EL (cell line): ENCODE data around the gene SDHA.
"Not testable (repeated sequence)": the region's sequence is repeated elsewhere in the genome, so short reads cannot be mapped to it uniquely, and the experiment has no call there.

Source experiments
- DNase-seq: peaks from one replicate; pipeline ENCODE4 v3.0.0-alpha.2; 2016

The SDHA gene

DNA sequence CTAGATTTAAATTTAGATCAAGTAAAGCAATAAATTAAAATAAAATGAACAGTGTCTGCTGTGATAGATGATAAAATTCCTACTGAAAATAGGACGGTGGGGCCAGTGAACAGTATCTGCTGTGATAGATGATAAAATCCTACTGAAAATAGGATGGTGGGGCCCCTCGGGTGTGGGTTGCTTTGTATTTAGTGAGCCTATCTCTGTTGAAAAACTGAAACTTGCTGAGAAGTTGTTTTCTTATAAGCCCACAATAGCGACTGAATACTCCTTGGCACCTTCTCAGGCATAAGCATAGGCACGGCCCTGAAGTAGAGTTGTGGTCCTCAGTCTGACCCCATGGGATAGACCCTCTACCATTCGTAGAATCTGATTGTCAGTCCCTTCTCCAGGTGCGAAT lies 5.7 kb downstream of the SDHA start:
- DNase-seq, result no peak

DNA sequence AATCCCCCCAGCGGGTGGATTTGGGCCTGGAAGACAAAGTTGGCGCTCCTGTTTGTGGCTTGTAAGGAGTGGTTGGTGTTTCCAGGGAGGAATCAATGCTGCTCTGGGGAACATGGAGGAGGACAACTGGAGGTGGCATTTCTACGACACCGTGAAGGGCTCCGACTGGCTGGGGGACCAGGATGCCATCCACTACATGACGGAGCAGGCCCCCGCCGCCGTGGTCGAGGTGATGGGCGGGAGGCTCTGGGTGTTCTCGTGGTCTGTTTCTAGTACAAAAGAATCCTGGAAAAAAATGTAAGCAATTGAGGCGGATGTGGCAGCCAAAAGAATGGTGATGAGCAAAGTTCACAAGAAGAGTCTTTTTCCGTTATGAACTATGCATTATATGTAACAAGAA lies 7.2 kb downstream of the SDHA start:
- DNase-seq, result no peak

DNA sequence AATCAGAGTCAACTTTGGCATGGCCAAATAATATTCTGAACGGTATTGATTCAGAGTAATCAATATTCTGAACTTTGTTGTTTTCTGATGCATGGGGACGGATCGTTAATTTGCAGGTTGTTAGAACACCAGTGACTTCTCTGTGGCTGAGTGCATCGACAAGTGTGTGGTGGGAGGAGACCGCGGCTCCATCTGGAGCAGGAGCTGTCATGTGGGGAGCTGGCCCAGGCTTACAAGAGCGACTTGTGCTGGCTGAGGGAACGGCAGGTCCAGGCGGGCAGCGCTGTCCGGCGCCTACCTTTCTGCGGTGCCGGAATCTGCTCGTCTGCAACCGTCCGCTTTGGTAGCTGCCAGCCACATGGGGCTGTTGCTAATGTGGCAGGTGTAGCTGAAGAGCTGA lies 9.3 kb downstream of the SDHA start:
- not testable (repeated sequence) for DNase-seq

DNA sequence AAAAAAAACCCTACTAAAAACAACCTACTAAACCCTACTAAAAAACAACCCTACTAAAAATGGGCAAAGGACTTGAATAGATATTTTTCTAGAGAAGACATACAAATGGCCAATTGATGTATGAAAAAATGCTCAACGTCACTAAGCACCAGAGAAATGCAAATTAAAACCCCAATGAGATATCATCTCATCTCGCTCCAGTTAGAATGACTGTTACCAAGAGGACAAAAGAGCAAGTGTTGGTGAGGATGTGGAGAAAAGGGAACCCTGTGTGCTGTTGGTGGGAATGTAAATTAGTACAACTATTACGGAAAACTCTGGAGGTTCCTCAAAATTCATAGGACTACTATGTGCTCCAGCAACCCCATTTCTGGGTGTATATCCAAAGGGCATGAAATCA lies 10.8 kb downstream of the SDHA start:
- DNase-seq, result no peak

DNA sequence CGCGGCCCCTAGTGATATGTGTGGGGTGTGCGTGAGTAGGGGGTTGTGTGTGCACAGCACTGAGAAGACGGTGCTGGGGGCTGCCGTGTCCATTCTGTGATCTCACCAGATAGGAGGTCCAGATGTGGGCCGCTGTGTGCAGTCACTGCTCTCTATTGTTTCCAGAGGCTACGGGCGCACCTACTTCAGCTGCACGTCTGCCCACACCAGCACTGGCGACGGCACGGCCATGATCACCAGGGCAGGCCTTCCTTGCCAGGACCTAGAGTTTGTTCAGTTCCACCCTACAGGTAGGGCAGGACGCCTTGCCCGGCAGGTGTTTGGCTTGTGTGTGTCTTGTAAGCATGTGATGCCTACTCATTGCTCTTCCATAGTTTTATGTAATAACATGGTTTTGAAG lies 12.6 kb downstream of the SDHA start:
- no peak for DNase-seq

DNA sequence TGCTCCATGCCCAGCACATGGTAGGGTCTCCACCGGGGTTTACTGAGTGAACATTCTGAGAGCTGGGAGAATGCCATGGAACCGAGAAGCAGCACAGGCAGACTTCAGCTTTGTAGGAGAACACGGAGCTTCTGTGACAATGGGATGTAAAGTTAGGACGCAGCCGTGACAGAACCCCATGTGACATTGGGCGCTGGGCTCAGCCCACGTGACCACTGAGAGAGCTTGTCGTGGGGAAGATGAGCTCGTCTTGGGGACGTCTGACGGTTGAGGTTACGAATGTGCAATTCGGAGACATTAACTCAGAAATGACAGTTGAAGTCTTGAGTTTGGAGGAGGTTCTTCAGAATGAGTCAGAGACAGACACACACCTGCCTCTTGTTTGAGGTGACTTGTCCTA lies 13.5 kb downstream of the SDHA start:
- DNase-seq, result no peak

DNA sequence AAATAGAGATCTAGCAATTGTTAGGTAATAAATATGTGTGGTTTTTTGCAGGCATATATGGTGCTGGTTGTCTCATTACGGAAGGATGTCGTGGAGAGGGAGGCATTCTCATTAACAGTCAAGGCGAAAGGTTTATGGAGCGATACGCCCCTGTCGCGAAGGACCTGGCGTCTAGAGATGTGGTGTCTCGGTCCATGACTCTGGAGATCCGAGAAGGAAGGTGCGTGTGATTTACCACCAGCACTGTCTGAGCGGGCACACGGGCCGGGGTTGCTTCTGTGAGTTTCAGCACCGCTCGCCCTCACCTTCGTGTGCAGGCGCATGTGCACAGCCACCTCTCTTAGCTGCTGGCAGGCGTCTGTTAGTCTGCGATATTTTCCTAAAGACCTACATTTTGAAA lies 15.3 kb downstream of the SDHA start:
- DNase-seq, result not testable (repeated sequence)

DNA sequence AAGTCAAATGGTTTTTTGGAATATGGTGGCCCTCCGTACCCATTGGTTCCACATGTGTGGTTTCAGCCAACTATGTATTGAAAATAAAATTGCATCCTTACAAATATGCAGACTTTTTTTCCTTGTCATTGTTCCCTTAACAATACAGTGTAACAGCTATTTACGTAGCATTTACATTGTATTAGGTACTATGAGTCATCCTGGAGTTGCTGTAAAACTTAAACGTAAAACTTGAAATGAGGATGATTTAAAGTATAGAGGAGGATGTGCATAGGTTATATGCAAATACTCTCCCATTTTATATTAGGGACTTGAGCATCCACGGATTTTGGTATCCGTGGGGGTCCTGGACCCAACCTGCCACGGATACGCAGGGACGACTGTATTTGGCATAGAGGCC lies 16.3 kb downstream of the SDHA start:
- no peak for DNase-seq

DNA sequence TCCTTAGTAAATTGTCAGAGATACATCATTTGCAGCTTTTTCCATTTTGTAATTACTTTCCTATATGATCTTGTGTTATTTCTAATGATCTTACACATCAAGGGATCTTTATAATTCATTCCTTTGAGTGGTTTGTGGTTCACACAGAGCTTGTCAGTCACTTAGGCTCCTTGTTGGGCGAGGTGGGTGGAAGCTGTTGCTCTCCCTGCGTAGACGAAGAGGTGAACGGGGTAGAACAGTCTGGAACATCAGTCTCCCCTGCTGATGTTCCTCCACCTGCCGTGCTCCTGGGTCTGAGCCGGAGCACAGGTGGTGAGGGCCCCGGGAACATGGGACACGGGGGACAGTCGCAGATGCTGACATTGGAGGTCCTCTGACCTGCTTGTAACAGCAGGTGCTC lies 17.4 kb downstream of the SDHA start:
- DNase-seq, result not testable (repeated sequence)

DNA sequence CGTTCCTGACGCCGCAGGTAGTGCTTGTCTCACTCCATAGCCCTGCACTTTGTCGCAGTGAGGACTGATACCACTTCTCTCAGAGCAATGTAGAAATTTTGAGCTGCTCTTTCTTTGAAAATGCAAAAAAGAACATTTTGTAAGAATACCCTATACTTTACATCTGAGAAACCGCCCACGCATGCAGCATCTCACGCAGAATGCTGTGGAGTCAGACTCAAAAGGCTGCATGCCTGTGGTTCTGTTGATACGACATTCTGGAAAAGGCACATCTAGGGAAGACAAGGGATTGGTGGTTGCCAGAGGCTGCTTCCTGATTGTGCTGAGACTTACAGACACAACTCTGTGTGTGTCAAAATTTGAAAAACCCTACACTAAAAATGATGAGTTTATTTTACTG lies 19.8 kb downstream of the SDHA start:
- DNase-seq, result not testable (repeated sequence)

DNA sequence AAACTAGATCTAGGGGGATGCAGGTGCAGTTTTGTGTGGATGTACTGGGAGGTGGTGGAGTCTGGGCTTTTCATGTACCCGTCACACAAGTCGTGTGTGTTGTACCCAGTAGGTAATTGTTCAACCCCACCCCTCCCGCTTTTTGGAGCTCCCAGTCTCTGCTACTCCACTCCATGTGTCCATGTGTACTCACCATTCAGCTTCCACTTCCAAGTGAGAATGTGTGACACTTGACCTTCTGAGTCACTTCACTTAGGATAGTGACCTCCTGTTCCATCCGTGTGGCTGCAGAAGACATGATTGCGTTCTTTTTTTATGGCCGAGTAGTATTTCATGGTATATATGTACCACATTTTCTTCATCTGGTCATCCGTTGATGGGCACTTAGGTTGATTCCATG lies 22.4 kb downstream of the SDHA start:
- DNase-seq, result not testable (repeated sequence)

DNA sequence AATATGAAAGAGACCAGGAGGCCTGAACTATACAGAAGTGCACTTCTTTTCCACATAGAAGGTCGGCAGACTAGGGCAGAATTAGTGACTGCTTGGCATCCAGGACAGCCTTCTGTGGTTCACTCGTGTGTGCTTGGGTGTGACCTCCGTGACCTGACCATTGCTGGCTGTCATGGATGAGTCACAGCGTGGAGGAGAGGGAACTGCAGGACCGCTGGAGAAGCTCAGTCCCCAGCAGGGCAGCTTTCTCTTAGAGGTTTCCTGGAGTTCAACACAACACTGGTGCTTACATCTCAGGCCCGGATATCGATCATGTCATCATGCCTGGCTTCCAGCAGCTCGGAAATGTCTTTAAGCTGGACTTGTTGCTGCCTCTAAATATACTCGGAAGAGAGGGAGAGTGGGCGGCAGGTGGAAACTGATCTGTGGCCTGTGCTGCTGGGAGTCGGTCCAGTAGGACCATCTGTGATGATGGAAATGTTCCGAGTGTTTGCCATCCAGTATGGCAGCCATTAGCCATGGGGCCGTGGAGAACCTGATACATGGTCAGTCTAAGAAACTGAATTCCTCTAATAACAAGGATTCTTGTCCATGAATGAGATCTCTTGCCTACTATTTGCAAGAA lies 23.0 kb downstream of the SDHA start:
- peak; percentile 59 for DNase-seq

DNA sequence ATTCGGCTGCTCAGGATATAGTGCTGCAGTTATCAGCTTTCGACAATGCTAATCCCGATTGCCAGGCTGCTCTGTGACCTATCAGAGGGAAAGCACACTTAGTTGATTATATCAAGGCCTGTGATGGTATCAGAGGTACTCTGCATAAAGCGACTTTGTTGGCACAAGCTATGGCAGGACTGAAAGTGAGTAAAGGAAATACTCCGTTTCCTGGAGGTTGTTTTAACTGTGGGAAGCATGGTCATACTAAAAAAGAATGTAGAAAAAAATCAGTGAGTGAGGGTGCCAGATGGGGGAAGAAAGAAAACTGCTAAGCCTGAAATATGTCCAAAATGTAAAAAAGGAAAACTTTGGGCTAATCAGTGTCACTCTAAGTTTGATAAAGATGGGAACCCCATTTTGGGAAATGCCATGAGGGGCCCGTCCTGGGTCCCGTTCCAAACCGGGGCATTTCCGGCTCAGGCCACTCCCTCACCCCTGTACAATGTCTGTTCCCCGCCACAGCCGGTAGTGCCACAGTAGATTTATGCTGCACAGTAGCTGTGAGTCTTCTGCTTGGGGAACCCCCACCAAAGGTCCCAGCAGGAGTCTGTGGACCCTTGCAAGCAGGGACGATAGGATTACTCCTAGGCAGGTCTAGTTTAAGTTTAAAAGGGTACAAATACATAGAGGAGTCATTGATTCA lies 25.7 kb downstream of the SDHA start:
- not testable (repeated sequence) for DNase-seq

DNA sequence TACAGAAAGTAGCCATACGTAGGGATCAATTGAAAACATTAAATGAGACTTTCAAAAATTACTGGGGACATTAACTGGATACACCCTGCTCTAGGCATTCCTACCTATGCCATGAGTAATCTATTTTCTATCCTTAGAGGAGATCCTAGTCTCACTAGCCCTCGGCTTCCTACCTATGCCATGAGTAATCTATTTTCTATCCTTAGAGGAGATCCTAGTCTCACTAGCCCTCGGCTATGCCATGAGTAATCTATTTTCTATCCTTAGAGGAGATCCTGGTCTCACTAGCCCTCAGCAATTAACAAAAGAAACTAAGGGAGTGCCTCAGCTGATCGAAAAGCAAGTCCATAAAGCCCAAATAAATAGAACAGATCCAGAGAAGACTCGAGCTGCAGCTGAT lies 27.6 kb downstream of the SDHA start:
- not testable (repeated sequence) for DNase-seq

DNA sequence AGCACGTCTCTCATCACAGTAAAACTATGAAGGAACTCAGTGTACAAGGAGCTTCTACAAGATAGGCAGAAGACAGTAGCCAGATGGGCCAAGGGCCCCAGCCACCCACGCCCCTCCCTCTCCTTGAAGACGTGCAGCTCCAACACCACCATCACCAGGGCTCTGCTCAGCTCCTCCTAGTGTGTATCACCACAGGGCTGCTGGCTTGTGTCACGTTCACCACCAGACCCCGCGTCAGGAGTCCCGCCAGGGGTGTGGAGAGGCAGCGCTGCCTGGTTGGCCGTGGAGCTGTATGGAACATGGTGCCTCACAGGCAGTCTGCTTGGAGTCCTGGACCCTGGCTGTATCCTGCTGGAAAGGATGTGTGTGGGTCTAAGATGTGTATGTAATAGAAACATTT lies 32.3 kb downstream of the SDHA start:
- DNase-seq, result not testable (repeated sequence)

DNA sequence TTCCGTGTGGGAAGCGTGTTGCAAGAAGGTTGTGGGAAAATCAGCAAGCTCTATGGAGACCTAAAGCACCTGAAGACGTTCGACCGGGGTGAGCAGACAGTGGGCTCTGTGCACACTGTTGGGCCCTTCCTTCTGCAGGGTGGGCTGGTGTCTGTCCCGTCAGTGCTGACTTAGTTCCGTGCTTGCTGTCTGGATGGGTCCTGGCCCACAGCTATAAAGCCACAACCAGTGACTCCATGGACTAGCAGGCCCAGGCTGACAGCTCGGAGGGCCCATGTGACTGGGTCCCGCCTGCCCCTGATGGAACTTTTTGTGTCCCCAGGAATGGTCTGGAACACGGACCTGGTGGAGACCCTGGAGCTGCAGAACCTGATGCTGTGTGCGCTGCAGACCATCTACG lies 32.9 kb downstream of the SDHA start:
- not testable (repeated sequence) for DNase-seq

DNA sequence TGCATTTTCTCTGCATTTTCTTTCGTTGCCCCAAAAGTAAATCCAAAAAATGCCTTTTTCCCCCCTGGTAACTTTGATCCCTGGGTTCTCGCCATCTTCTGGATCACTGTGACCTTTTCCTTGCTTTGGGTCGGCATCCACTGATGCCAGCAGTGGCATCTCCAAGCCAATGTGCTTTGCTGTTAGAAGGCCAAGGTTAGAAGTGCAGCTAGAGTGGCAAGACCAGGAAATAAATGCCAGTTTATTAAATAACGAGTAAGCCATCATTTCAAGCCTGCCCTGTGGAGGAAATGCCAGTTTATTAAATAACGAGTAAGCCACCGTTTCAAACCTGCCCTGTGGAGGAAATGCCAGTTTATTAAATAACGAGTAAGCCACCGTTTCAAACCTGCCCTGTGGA lies 33.4 kb downstream of the SDHA start:
- DNase-seq, result not testable (repeated sequence)

DNA sequence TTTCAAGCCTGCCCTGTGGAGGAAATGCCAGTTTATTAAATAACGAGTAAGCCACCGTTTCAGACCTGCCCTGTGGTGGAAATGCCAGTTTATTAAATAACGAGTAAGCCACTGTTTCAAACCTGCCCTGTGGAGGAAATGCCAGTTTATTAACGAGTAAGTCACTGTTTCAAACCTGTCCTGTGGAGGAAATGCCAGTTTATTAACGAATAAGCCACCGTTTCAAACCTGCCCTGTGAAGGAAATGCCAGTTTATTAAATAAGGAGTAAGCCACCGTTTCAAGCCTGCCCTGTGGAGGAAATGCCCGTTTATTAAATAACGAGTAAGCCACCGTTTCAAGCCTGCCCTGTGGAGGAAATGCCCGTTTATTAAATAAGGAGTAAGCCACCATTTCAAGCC lies 33.9 kb downstream of the SDHA start:
- DNase-seq, result not testable (repeated sequence)

DNA sequence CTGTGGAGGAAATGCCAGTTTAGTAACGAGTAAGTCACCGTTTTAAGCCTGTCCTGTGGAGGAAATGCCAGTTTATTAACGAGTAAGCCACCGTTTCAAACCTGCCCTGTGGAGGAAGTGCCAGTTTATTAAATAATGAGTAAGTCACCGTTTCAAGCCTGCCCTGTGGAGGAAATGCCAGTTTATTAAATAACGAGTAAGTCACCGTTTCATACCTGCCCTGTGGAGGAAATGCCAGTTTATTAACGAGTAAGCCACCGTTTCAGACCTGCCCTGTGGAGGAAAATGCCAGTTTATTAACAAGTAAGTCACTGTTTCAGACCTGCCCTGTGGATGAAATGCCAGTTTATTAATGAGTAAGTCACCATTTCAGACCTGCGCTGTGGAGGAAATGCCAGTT lies 34.4 kb downstream of the SDHA start:
- no peak for DNase-seq

DNA sequence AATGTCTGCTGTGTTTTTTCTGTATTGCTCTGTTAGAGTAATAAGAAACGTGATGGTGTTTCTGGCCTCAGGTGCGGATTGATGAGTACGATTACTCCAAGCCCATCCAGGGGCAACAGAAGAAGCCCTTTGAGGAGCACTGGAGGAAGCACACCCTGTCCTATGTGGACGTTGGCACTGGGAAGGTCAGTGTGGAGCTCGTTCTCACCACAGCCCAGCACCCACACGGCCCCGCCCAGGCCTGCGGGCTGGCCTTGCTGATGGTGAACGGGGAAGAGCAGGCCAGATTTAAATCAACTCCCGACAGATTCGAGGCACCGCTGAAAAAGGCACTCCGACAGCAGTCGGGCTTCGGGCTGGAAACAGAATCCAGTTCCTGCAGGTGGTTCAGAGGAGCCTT lies 36.2 kb downstream of the SDHA start:
- DNase-seq, result not testable (repeated sequence)

DNA sequence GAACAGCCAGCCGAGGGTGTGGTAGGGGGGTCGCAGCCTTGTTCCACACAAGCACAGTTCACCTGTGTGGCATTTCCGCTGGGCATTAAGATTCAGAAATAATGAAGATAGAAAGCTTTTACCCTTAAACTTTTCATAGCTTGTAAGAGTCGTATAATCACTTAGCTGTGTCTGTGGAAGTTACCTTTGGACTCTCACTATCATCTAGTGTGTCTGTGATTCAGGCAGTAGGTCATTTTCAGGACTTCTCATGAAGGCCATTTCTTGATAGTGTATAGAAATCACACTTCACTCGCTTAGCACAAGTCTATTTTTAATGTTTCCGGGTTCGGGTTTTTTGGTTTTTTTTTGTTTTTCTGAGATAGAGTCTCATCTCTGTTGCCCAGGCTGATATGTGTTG lies 37.0 kb downstream of the SDHA start:
- not testable (repeated sequence) for DNase-seq

DNA sequence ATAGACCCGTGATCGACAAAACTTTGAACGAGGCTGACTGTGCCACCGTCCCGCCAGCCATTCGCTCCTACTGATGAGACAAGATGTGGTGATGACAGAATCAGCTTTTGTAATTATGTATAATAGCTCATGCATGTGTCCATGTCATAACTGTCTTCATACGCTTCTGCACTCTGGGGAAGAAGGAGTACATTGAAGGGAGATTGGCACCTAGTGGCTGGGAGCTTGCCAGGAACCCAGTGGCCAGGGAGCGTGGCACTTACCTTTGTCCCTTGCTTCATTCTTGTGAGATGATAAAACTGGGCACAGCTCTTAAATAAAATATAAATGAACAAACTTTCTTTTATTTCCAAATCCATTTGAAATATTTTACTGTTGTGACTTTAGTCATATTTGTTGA lies 38.2 kb downstream of the SDHA start:
- not testable (repeated sequence) for DNase-seq

DNA sequence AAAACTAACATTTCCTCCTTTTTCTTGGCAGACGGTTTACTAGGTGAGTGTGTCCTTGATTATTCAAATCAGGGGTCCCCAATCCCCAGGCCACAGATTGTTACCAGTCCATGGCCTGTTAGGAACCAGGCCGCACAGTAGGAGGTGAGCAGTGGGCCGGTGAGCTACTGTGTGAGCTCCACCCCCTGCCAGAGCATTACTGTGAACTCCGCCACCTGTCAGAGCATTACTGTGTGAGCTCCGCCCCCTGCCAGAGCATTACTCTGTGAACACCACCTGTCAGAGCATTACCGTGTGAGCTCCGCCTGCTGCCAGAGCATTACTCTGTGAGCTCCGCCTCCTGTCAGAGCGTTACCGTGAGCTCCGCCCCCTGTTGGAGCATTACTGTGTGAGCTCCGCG lies 39.0 kb downstream of the SDHA start:
- no peak for DNase-seq

DNA sequence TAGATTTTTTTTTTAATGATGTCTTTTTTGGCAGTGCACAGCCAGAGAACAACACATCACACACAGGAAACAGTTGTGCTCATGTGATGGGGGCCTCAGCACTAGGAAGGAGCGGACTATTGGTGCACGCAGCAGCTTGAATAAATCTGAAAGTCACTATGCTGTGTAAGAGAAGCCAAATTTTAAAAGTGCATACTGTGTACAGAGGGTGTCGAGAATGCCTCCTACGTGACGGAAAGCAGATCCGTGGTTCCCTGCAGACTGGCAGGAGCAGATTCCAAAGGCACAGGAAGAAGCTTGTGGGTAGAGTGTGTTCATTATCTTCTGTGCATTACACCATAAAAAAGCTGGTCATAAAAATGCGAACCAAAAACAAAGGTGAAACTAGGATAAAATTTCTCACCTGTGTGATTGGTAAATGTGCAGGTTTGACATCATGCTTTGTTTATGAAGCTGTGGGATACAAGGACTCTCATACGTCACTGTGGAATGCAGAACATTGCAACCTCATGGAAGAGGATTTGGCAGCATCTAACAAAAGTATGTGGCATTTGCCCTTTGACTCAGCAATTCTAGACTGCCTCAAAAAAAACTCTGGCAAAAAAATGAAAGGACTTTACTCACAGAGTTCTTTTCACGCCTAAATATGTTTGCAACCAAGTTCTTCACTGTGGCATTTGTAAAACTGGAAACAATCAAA lies 45.3 kb downstream of the SDHA start:
- DNase-seq, result peak; percentile 96
